Measurements from ENCODE around the gene PTGER1. TPM values are rescaled to one million over a fixed set of nuclear protein-coding genes. Genes with fewer than 3 reads are reported as not detected.

Gene PTGER1
- total RNA-seq, 1 donor from 2014 or later = not detected

DNA sequence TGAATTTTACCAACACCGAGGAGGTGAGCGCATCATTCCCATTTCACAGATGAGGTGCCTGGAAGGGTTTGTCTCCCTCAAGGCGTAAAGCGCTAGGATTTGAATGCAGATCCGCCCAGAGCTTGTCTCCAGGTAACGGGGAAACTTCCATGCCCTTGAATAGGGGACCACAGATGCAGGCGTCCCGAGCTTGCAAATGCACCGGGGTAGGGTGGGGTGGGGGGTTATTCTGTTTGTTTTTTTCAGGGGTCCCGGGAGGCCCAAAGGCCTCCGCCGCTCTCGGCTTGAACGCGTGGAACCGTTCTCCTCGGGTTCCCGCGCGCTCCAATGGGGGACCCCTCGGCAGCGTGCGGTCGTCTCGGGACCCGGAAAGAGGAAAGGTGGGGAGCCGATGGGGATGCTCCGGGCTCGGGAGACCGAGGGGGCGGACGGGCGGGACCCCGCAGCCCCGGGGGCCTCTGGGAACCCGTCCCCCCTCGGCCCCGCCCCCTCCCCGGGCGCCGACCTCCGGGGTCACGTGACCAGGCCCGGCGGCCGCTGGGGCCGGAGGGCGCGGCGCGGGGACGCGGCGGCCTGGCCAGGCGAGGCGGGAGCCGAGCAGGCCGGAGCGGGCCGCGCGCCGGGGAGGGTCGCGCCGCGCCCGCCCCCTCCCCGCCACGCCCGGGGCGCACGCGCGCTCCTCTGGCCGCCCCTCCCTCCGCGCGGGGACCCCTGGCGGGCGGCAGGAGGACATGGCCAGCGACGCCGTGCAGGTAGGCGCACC, 42.2 kb downstream of the PTGER1 start, which contains the start of gene PKN1:
Gene PKN1, plus strand, starts transcription at position 516 of the 763 bp plus-strand sequence. Its CDS starts 216 bp downstream, at position 732.
- ATAC-seq = peak; percentile 69
- DNase-seq (ENCODE audit: missing footprints) = peak; percentile 86
- intact Hi-C loops (cut with DNase I) = no loop called here

DNA sequence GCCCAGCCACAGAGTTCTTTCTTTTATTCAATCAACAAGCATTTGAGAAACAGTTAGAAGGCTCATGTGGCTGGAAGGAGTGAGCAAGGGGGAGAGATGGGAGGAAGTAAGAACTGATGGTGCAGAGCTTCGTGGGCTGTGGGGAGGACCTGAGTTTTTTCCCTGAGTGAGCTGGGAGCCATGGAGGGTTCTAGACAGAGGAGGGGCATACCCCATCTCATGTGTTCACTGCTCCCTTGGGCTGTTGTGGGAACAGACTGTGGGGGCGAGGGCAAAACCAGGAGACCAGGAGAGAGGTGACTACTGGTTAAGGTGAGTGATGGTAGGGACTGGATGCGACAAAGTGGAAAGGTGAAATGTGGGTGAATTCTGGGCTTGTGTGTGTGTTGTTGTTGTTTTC, 44.4 kb downstream of the PTGER1 start:
- intact Hi-C loops (cut with DNase I) = no loop called here
- no peak for ATAC-seq
- no peak for DNase-seq (ENCODE audit: missing footprints)

DNA sequence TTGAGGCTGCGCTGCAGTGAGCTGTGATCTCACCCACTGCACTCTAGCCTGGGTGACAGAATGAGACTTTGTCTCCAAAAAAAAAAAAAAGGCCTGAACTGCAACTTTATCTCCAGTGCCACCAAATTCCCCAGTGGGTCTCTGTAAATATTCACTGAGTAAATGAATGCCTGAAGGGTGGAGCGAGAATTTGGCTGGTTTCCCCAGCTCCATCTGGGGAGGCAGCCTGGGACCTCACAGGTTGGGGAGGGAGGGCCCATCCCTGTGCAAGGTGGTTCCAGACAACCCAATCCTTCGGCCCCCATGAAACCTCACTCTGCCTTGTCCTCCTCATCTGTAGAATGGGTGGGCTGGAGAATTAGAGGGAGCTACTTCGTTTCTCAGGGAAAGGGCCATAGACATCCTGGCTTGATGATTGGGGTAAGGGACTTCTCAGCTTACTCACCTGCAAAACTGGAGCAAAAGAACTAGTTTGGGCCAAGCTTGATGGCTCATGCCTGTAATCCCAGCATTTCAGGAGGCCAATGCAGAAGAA, 46.2 kb downstream of the PTGER1 start:
- peak; percentile 25 for DNase-seq (ENCODE audit: missing footprints)
- ATAC-seq = no peak
- intact Hi-C loops (cut with DNase I) = no loop called here

DNA sequence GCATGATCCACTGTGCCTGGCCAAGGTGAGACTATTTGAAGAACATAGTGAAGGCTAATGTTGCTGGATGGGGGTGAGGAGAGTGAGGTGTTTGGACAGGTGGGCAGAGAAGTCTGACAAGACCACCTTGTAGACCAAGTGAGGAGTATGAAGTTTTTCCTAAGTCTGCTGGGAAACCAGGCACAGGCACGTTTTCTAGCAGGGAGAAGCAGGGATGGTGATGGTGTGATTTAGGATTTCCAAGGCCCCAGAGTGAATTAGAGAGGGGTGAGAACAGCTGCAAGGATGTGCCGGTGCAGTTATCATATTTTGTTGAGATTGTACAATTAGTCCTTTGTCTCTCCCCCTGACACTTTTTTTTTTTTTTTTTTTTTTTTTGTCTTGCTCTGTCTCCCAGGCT, 47.7 kb downstream of the PTGER1 start:
- intact Hi-C loops (cut with DNase I) = no loop called here
- no peak for ATAC-seq

DNA sequence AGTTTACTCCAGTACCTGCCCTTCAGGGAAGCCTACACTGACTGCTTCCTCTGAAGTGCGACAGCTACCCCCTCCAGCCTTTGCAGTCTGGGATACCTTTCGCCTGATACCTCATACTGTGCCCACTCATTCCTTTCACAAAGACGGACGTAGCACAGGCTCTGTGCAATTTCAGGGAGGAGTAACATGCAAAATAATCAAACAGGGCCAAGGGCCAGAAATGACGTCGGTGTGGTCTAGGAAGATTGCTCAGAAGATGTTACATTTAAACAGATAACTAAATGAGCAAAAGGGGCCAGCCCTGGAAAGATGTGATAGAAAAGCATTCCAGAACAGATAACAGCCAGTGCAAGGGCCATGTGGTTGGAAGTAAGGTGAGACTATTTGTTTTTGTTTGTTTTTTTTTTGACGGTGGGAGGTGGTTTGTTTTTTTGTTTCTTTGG, 49.4 kb downstream of the PTGER1 start:
- ATAC-seq (no peak), DNase-seq (ENCODE audit: missing footprints) (no peak)
- intact Hi-C loops (cut with DNase I) = no loop called here

More for the DNA sequence above, 47.7 kb downstream of the PTGER1 start:
- DNase-seq (ENCODE audit: missing footprints) = no peak

Other genes starting within 250 kb of the PTGER1 start
- gene ADGRE5, start 93.9 kb downstream of the PTGER1 start, total RNA-seq = 32.6 TPM
- 32.2 TPM for gene DDX39A, start 56.0 kb downstream of the PTGER1 start, total RNA-seq
- 149 TPM for gene PKN1, start 42.0 kb downstream of the PTGER1 start, total RNA-seq
- gene GIPC1, start 20.8 kb upstream of the PTGER1 start, total RNA-seq = 50.0 TPM
- gene DNAJB1, start 43.0 kb upstream of the PTGER1 start, total RNA-seq = 46.9 TPM
- gene TECR, start 54.2 kb upstream of the PTGER1 start, total RNA-seq = 77.4 TPM
- 529 TPM for gene NDUFB7, start 96.7 kb upstream of the PTGER1 start, total RNA-seq
- gene CLEC17A, start 107.7 kb upstream of the PTGER1 start, total RNA-seq = not detected
- 0.11 TPM for gene ADGRE3, start 199.5 kb upstream of the PTGER1 start, total RNA-seq
- 6.1 TPM for gene ZNF333, start 214.7 kb upstream of the PTGER1 start, total RNA-seq

All from Right ventricle myocardium inferior (tissue), 1 donor.